Peyer's patch (tissue), 4 donors: ENCODE results near the gene SEMA3A.

Experiments used
- CTCF ChIP-seq, 6 experiments: fragments of 450-650 bp in 4 of 6; fragments of 200-600 bp in 2 of 6; sonication (generic) in 1 of 6; IDR thresholded peaks; one replicate each; pipeline ENCODE4 v1.5.1; 2017 to 2019; ENCODE audit warnings: antibody characterized with exemption in 6 of 6, mild to moderate bottlenecking in 3 of 6, moderate library complexity in 1 of 6
- POLR2A ChIP-seq, 2 donors: fragments of 450-650 bp; IDR thresholded peaks; one replicate each; pipeline ENCODE4 v1.5.1; 2017; ENCODE audit warnings: antibody characterized with exemption in 2 of 2, mild to moderate bottlenecking in 2 of 2, moderate library complexity in 2 of 2

GRCh38 chr7:84142726-84143125 lies 51.9 kb downstream of the SEMA3A start:
- TF ChIP-seq CTCF (IDR thresholded peaks at IDR 0.05) (no peak), POLR2A (IDR thresholded peaks at IDR 0.05) (no peak)
